Kidney (tissue), 14 donors: ENCODE data around the gene MGST1. TPM values are rescaled to one million over a fixed set of nuclear protein-coding genes. Genes with fewer than 3 reads are reported as not detected.

Experiments
- DNase-seq, 5 donors: peaks; one replicate each; pipeline ENCODE4 v3.0.0-alpha.2; 2013 to 2020
- FAIRE-seq: peaks from 2 replicates; lab custom pipeline; 2012; peaks lifted over from hg19 to GRCh38; lab: Jason Lieb, UNC
- H3K27ac ChIP-seq, 2 donors: one replicate each; pipeline ENCODE4 v1.7.0; 2013; ENCODE audit warnings: low read depth in 2 of 2, low read length in 2 of 2, inconsistent platforms in 1 of 2
- H3K27me3 ChIP-seq: one replicate; pipeline ENCODE4 v1.7.1; 2013; ENCODE audit warnings: low read length, inconsistent platforms; ENCODE audit not compliant: control insufficient read depth, insufficient read depth
- H3K36me3 ChIP-seq, 3 donors: one replicate each; pipeline versions ENCODE4 v1.7.0 to v1.7.1; 2013; ENCODE audit warnings: low read length in 3 of 3, control low read depth in 1 of 3, inconsistent platforms in 1 of 3; ENCODE audit not compliant: insufficient read depth in 3 of 3, control insufficient read depth in 2 of 3
- H3K4me1 ChIP-seq, 3 donors: one replicate each; pipeline versions ENCODE4 v1.7.0 to v1.7.1; 2013; ENCODE audit warnings: low read length in 3 of 3, inconsistent platforms in 1 of 3, low read depth in 1 of 3; ENCODE audit not compliant: control insufficient read depth in 2 of 3, insufficient read depth in 2 of 3
- H3K4me3 ChIP-seq, 3 donors: one replicate each; pipeline versions ENCODE4 v1.7.0 to v1.8.1; 2013; ENCODE audit warnings: low read length in 3 of 3, control low read depth in 1 of 3, inconsistent platforms in 1 of 3
- H3K9ac ChIP-seq, 3 donors: one replicate each; pipeline versions ENCODE4 v1.7.0 to v1.7.1; 2013; ENCODE audit warnings: low read length in 3 of 3, control low read depth in 1 of 3, inconsistent platforms in 1 of 3
- H3K9me3 ChIP-seq, 3 donors: one replicate each; pipeline versions ENCODE4 v1.7.0 to v1.7.1; 2013; ENCODE audit warnings: low read length in 3 of 3, control low read depth in 1 of 3, inconsistent platforms in 1 of 3; ENCODE audit not compliant: control insufficient read depth in 2 of 3, insufficient read depth in 1 of 3
- CTCF ChIP-seq: IDR thresholded peaks from 3 replicates; pipeline ENCODE4 v1.5.1; 2012; ENCODE audit warnings: mild to moderate bottlenecking, moderate library complexity, borderline replicate concordance; ENCODE audit not compliant: insufficient read depth; ENCODE audit errors: extremely low read depth
- intact Hi-C: fragments of 100-400 bp; cut with DNase I; formaldehyde crosslinking; loops from one replicate; pipeline ENCODE4 v1.11.1; 2022
- polyA plus RNA-seq: library from polyadenylated mRNA; stranded (reverse); fragments of 350-450 nt; fragmentation: Illumina TruSeq; extraction: RNeasy Lipid Tissue Mini Kit (QIAGEN cat#74804); gene quantifications from one replicate; pipeline ENCODE4 v1.2.3, GENCODE V29; 2014; ENCODE audit warnings: low read depth, low replicate concordance; ENCODE audit not compliant: insufficient read depth
- total RNA-seq: library from RNA; stranded (reverse); fragmentation: NEBNext Ultra II Directional; extraction: Animal tissue kit (Norgen Biotek cat#: 25700); gene quantifications from one replicate; pipeline ENCODE4 v1.2.1, GENCODE V29; 2021
- donor health status: control.
- donor health status: control.
- donor health status: control.
- donor health status: control.
- donor health status: control.
- donor health status: DM: yes; HTN: yes; CAD: no.
- donor health status: Normal renal cell carcinoma (clear cell type).

The MGST1 gene
- total and polyA plus RNA-seq, 2 donors from 2014 or later = 98.6 to 350 TPM

- no peaks in the 10 kb centered on the region for H3K4me1 ChIP-seq
- H3K27me3 ChIP-seq = no peaks in the 10 kb centered on the region
- no peak overlapping the region for H3K27ac ChIP-seq
- DNase-seq (no peak), FAIRE-seq (no peak)
- no peak overlapping the region for H3K9ac ChIP-seq
- H3K9me3 ChIP-seq = peaks cover 0 to 6% (median 0%) of the 10 kb centered on the region in 3 donors
- no peak for TF ChIP-seq CTCF
- H3K4me3 ChIP-seq = no peak overlapping the region
- H3K36me3 ChIP-seq = no peaks in the 10 kb centered on the region
- intact Hi-C loops = no loop called here
Observed at GRCh38 chr12:16324772-16325171, 22.7 kb upstream of the MGST1 start.

GRCh38 chr12:16325426-16325825 is 22.0 kb upstream of the MGST1 start:
- Histone ChIP-seq H3K4me1 (no peaks in the 10 kb centered on the region), H3K9ac (no peak overlapping the region), H3K27ac (no peak overlapping the region), H3K36me3 (no peaks in the 10 kb centered on the region), H3K9me3 (peaks cover 0 to 6% (median 0%) of the 10 kb centered on the region in 3 donors), H3K27me3 (no peaks in the 10 kb centered on the region), H3K4me3 (no peak overlapping the region)
- intact Hi-C loops = no loop called here
- TF ChIP-seq CTCF = no peak
- DNase-seq = no peak
- FAIRE-seq = no peak

- no peaks in the 10 kb centered on the region for H3K4me1 ChIP-seq
- no peak overlapping the region for H3K4me3 ChIP-seq
- no peaks in the 10 kb centered on the region for H3K27me3 ChIP-seq
- no peaks in the 10 kb centered on the region for H3K36me3 ChIP-seq
- DNase-seq (no peak), FAIRE-seq (no peak)
- TF ChIP-seq CTCF = no peak
- H3K27ac ChIP-seq = no peak overlapping the region
- intact Hi-C loops = no loop called here
- peaks cover 0 to 6% (median 0%) of the 10 kb centered on the region in 3 donors for H3K9me3 ChIP-seq
- no peak overlapping the region for H3K9ac ChIP-seq
Observed at GRCh38 chr12:16327963-16328362, 19.5 kb upstream of the MGST1 start.

GRCh38 chr12:16329594-16329993 is 17.9 kb upstream of the MGST1 start:
- peaks cover 0 to 6% (median 0%) of the 10 kb centered on the region in 3 donors for H3K9me3 ChIP-seq
- TF ChIP-seq CTCF = no peak
- no peak for FAIRE-seq

More at GRCh38 chr12:16329594-16329993, 17.9 kb upstream of the MGST1 start:
- no peaks in the 10 kb centered on the region for H3K4me1 ChIP-seq
- no peak overlapping the region for H3K9ac ChIP-seq
- no peaks in the 10 kb centered on the region for H3K36me3 ChIP-seq
- no peak for DNase-seq
- H3K27me3 ChIP-seq = no peaks in the 10 kb centered on the region
- no peak overlapping the region for H3K4me3 ChIP-seq
- intact Hi-C loops = no loop called here
- H3K27ac ChIP-seq = no peak overlapping the region
